SKM-1 (cell line): ENCODE measurements around the gene HSPB6.
"Not testable (repeated sequence)": the region's sequence is repeated elsewhere in the genome, so short reads cannot be mapped to it uniquely, and the experiment has no call there.

Experiments used
- DNase-seq: peaks from one replicate; lab custom pipeline; 2025; ENCODE audit not compliant: unreplicated experiment; lab: John Stamatoyannopoulos, UW

The HSPB6 gene, protein sequence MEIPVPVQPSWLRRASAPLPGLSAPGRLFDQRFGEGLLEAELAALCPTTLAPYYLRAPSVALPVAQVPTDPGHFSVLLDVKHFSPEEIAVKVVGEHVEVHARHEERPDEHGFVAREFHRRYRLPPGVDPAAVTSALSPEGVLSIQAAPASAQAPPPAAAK

DNA sequence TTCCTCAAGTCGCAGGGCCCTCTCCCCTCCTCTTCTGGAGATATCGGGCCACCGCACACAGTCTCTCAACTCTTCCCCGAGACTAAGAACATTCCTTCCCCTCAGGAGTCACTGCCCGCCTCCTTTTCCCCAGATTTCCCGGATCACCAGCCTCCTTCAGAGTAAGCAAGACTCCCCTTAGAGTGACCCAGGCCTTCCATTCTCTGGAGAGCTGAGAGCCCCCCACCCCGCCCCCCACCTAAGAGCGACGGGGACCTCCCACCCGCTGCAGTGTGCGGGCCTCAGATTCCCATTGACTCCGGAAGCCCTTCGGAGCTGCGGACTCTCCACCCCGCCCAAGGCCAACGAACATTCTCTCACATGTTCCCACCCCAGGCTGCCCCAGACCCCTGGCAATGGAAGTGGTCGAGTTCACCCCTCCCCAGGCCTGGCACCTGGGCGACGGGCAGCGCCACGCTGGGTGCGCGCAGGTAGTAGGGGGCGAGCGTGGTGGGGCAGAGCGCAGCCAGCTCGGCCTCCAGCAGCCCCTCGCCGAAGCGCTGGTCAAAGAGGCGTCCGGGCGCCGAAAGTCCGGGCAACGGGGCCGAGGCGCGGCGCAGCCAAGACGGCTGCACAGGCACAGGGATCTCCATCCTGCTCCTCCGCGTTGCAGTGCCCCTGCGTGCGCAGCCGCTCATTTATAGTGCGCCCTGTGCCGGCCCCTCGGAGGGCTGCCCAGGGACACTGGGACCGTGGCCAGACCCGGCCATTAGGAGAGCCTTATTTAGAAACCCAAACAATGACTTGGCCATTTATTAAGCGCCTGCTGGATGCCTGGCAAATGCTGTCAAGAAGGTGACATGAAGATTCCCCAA, at the start of gene HSPB6:
HSPB6 (minus strand) TSS at position 653 of the 854 bp plus-strand sequence; CDS start at position 632, 21 bp downstream.
- DNase-seq: no peak

DNA sequence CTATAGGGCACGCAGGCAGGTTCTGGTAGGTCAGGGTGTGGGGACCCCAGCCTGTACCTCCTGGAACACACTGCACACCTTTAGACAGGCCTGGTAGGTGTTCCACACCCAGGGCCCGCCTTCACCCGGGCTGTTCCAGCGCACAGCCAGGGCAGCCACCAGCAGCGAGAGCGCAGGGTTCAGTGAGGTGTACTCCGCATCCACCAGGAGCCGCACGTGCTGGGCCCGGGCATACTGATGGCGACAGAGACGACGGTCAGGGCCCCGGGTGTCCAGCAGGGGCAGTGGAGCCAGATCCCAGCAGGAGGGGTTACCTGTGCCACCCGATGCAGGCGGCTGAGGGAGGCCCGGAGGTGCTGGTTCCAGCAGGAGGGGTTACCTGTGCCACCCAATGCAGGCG, 49.8 kb upstream of the HSPB6 start:
- no peak for DNase-seq

DNA sequence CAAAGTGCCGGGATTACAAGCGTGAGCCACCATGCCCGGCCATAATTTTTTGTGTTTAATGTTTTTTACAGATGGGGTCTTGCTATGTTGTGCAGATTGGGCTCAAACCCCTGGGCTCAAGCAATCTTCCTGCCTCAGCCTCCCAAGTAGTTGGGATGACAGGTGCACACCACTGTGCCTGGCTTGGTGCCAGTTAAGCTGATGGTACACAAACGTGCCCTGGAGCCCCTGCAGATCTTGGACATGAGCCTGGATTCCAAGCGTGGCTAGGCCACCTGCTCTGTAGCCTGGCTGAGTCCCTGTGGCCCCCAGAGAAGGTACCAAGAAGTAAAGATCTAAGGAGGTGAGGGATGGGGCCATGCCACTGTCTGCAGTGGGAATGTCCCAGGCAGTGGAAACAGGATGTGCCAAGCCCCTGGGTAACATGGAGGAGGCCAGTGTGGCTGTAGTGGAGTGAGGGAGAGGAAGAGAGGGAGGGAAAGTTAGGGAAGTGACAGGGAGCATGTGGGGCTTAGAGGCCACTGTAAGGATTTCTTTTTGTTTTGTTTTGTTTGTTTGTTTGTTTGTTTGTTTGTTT, 48.8 kb upstream of the HSPB6 start:
- DNase-seq: no peak

DNA sequence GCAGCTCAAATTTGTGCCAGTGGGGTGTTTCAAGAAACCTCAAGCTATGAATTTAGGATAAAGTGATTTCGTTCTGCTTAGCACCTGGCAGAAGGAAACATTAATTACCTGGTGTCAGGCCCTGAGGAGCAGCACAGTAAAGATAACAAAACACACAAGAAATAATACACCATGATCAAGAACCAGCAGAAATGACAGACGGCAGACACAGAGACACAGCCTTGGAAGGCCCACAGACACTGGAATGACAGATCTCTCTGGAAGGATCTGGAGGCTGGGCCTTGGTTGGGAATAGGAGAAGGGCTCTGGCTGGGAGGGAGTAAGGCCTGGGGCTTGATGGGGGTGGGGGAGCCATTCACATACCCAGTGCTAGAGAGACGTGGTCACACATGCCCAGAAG, 45.0 kb upstream of the HSPB6 start:
- no peak for DNase-seq

DNA sequence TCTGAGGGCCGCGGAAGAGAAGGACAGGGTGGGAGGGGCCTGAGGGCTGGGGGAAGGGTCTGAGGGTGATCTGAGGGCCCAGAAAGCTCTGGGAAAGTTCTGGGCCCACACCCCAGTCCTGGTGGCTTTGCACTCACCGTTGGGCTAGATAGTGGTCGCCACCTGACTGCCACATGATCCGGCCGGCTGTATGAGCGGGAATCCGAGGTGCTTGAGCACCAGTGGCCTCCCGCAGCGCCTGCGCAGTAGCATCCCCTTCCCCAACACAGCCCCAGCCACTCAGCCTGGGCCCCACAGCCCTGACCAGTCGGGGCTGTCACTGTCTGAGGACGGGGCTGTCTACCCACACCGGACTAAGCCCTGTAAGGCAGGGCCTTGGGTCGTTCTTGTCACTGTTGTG, 40.8 kb upstream of the HSPB6 start:
- DNase-seq: no peak

DNA sequence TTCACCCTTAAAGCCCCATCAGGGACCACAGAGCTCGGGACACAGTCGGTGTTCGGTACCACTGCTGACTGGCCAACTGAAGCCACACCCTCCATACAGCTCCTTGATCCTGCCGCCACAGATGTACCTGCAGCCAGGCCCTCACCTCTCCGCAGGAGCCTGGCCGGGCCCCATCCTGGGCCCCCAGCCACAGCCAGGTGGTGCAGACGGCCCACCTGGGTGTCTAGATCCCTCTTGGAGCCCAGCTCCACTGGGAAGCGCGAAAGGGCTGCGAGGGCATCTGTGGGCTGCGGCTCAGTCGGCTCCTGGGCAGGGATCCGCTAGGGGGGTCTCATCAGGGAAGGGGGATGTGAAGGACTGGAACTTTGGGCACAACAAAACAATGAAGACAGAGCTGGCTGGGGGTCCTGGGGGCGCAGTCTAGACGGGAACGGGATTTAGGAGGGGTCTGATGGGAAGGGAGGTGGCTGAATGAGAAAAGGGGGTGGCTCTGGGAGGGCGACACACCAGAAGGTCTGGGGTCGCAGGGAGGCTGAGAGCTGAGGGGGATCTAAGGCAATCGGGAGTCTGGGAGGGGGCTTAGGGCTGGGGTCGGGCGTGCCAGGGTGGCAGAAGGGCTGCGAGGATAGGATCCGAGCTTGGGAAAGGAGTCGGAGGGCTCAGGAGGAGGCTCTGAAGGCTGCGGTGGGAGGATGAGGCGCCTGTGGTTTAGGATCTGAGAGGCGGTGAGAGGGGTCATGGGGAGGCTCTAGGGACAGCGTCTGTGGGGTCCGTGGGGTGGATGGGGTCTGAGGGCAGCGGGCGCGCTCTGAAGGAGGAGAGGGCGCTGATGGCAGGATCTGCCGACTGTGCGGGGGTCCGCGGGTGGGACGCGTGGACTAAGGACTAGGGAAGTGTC, 40.1 kb upstream of the HSPB6 start:
- DNase-seq: no peak

DNA sequence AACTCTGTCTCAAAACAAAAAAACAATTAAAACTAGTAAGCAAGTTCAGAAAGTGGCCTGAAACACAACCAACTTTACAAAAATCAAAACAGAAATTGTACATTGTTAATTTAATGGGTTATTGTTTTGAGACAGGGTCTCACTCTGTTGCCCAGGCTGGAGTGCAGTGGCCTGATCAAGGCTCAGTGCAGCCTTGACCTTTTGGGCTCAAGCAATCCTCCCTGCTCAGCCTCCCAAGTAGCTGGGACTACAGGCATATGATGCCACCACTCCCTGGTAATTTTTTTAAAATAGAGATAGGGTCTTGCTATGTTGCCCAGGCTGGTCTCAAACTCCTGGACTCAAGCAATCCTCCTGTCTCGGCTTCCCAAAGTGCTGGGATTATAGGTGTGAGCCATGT, 38.7 kb upstream of the HSPB6 start:
- DNase-seq: not testable (repeated sequence)

DNA sequence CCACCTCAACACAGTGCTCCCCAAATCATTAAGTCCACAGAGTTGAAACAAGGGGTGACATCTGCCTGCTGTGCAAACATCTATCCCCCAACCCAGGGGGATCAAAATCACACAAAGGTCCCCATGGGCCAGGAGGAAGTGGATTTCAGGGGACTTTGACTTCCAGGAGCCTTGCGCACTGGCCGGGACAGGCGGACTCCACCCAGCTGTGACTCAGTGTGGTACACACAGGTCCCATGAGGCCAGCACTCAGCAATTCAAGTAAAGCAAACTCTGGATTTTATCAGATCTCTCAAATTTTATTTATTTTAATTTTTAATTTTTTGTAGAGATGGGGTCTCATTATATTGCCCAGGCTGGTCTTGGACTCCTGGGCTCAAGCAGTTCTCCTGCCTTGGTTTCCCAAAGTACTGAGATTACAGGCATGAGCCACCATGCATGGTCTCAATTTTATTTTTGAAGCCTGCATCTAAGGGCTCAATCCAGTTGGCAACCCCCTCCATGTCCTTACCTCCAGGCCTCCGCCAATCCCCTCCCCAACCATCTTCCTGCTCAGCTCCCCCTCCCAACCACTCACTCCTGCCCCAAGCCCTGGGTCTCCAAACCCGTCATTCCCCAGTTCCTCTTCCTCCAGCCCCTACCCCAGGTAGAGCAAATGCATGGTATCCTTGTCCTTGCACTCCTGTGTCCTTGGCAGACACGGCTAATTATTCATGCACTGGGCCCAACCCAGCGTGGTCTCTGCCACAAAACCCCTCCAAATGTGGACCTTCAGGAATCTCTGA, 36.7 kb upstream of the HSPB6 start:
- DNase-seq: no peak

DNA sequence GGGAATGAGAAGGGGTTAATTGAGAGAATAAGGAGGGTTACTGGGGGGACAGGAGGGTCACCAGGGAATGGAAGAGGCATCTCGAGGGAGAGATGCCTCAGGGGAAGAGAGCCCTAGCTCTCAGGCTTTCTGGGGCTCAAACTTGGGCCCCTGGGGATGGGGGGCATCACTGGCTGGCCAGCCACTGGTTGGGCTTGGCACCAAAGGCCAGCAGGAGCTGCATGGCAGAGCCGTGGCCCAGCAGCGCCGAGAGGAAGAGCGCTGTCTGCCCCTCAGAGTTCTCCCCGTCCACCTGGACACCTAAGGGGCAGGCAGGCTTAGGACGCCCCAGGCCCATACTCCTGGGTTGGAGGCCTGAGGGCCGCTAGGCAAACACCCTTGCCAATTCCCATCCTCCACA, 36.1 kb upstream of the HSPB6 start:
- DNase-seq: no peak

DNA sequence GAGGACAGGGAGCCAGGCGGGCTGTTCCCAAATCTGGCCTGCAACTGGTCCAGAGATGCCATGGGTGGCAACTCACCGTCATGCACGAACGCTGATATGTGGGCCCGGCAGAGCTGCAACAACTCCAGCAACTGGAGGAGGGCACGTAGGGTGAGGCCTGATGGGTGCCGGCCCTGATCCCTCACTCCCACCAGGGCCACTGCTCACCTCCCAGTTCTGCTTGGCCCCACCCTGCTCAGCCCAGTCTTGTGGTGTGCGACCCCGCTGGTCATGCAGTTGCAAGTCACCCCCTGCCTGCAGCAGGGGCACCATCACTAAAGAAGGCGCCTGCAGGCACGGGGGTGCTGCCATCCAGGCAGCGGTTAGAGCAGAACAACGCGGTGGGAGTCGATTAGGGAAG, 35.5 kb upstream of the HSPB6 start:
- no peak for DNase-seq

DNA sequence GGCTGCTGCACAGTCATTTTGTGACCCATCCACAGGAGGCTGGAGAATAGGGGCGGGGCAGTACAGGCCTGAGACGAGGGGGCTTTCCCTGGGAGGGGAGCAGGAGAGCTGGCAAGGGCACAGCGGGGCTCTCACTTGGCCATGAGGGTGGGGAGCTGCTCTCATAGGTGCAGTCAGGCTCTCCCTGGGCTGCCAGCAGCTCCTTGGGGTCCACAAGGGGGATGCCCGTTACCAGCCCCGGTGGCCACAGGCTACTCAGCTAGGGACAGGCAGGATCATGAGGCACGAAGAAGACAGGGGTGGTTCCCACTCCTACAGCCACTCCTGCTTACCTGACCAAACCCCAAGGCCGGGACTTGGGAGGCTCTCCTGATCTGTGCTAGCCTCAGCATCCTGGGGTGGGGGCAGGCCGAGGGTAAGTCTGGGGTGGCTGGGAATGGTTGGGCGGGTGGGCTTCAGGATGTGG, 35.0 kb upstream of the HSPB6 start:
- DNase-seq: no peak

DNA sequence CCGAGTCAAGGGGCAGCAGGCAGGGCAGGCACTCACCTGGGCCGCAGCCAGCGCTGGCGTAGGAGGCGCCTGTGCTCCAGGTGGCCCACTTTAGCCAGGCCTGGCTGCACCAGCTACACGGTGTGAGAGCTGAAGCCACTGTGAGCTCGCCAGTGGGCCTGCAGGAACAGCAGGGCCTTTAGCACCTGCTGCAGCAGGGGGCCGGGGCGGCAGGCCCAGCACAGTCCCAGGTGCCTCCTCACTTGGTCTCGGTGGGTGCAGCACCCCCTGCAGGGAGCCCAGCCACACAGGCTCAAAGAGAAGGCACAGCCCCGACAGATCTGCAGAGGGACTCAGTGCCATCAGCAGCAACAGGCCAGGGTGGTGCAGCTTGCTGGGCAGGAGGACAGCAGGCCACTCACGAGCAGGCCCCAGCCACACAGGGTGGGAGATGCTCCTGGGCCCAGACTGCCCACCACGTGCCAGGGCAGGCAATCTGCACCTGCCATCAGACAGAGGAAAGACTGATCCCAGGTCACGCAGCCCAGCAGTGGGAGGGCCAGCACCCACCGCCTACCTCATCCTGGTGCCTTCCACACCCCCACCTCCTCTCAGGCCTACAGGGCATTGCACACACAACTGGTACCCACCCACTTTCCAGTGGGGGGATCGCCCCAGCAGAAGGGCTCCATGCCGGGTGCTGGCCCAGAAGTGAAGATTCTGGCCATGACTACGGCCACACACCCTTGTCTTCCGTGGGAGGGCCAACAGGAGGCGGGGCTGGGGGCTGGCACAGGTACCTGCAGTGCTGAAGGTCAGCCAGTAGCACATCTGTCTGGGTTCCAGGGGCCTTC, 34.4 kb upstream of the HSPB6 start:
- DNase-seq: no peak

DNA sequence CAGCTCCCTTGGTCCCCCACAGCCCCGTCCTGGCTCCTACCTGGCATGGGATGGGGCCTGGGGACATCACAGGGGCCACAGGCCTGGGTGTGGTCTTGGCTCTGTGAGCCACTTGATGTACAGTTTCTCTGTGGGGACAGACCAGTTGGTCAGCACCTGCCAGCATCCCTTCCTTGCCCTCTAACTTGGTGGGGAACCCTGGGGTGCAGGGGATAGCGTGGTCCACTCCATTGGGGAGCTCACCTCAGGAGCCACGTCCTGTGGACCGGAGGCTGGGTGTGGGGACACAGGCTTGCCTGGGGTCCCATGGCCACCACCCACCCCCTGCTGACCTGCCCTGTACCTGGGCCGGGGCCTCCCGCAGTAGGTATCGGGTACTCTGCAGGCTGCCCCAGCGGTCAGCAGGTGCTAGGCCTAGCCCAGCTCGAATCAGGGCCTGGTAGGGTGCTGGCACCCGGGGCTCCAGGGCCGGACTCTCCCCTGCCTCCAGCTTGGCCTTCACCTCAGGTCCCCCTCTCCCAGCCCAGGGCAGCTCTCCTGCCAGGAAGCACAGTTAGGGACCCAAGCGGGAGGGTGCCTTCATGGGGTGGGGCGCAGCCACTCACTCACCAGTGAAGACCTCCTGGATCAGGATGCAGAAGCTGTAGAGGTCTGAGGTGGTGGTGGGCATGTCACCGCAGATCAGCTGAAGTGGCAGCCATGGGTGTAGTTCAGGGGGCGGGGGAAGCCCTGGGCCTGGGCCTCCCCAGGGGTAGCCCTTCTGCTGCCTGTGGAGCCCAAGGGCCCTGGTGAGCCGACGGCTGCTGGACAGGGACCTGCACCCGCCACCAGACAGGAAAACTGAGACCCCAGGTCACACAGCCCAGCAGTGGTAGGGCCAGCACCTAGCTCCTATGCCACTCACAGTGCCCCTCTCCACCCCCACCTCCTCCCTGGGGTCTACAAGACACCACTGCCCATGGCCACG, 33.4 kb upstream of the HSPB6 start:
- no peak for DNase-seq

DNA sequence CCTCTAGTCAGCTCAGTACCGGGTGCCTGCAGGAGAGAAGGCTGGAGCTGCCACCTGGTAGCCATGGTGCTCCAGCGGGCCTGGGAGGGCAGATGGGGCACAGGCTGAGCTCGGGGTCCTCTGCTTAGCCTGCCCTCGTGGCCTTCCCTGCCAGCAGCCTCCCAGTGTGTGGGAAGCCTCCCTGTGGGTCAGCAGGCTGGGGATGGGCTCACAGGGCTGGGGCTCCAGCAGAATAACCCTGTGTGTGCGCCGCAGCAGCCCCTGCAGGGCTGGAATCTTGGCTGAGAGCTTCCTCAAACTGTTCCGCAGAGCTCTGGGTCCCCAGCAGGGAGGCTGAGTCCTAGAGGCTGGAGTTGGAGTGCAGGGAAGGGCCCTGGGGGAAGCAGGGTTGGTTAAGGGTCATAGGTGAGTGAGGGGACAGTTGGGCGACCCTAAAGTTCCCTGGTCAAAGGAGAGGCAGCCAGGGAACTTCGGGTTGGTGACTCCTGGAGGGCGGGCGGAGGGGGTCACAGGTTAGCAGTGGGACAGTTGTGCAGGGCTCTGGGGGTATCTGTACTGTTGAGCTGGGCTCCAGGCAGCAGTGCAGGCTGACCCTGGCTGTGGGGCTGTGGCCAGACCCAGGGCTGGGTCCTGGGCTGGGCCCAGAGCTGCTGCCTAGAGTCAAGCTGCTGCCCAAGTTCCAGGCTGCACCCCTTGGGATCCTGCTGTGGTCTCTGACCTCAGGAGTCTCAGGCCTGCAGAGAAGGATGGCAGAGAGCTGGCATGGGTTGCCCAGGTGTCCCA, 32.6 kb upstream of the HSPB6 start:
- no peak for DNase-seq

DNA sequence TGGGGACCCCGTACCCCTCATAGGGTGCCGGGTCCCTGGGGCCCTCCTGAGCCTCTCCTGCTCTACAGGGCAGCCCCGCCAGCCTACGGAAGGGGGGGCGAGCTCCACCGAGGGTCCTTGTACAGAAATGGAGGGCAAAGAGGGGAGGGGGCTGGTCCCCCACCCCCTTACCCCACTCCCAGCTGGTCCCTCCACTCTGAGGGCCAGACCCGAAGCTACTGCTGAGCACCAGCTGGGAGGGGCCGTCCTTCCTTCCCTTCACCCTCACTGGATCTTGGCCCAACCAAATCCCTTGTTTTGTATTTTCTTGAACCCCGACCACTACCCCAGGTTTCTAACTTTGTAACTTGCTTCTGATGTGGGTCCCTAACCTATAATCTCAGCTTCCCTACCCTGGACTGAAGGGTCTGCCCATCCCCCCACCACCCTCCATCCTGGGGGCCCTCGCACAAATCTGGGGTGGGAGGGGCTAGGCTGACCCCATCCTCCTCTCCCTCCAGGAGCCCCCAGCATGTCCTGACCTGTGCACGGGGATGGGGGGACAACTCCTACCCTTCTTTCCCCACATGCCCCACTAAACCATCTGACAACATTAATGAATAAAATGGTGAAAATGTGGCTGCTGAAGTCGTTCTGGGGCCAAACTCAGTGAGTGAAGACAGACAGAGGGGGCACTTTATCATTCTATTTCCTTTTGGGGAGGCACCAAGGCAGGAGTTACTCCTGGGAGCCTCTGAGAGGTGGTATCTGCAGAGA, 31.6 kb upstream of the HSPB6 start:
- no peak for DNase-seq

DNA sequence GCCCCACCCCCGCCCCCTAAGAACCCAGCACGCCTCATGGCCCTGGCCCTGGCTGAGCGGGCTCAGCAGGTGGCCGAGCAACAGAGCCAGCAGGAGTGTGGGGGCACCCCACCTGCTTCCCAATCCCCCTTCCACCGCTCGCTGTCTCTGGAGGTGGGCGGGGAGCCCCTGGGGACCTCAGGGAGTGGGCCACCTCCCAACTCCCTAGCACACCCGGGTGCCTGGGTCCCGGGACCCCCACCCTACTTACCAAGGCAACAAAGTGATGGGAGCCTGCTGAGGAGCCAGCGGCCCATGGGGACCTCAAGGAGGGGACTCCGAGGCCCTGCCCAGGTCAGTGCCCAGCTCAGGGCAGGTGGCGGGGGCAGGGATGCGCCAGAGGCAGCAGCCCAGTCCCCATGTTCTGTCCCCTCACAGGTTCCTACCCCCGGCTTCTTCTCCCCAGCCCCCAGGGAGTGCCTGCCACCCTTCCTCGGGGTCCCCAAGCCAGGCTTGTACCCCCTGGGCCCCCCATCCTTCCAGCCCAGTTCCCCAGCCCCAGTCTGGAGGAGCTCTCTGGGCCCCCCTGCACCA, 30.5 kb upstream of the HSPB6 start:
- no peak for DNase-seq
